ENCODE measurements around the gene ARFGEF2. TPM values are rescaled to one million over a fixed set of nuclear protein-coding genes. Genes with fewer than 3 reads are reported as not detected.
A peak's percentile ranks its signal among the peaks of the same experiment; 100 is the strongest.

ARFGEF2 gene
- polyA plus RNA-seq, result 10 to 100 TPM; 10.8 to 36.1 (median 14.2) TPM
- long read RNA-seq, donor 1, result 0 reads
- long read RNA-seq, donor 2, partial matches to known transcripts, result 6 of 6 reads
- long read RNA-seq, donor 2, other reads (novel, unspliced or antisense), result 0 of 6 reads
- long read RNA-seq, donor 3, result 0 reads
- long read RNA-seq, donor 4, result 0 reads
- long read RNA-seq, donor 5, result 0 reads
- long read RNA-seq, donor 6, result 0 reads
- long read RNA-seq, donor 7, result 0 reads
- long read RNA-seq, donor 8, result 0 reads
- long read RNA-seq, donor 9, result 0 reads
- long read RNA-seq, donor 10, partial matches to known transcripts, result 38 of 38 reads
- long read RNA-seq, donor 10, other reads (novel, unspliced or antisense), result 0 of 38 reads

DNA sequence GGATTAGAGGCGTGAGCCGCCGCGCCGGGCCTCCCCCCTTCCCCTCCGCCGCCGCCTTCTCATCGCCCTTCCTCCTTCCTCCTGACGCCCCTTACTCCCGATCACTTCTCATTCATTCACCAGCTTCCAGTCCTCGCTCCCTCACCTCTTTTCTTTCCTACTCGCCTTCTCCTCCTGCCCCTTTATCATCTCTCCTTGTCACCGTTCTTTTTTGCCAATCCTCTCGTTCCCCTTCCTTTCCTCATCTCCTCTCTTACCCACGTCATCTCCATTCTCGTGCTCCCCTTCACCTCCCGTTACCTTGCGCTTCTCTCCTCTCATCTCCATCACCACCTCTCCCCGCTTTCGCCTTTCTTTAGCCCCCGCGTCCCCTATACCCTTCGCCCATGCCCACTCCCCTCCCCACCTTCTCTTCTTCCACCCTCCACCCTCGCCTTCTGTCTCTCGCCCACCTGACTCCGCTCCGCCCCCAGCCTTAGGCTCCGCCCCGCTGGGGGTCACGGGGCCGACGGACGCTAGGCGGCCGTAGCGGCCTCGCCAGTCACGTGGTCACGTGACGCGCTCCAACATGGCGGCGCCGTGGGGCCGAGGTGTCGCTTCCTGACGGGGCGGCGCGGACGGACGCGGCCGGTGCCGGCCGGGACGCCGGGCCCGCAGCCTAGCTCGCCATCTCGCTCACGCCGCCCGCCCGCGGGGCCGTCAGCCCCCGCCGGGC lies at the start of gene ARFGEF2:
Gene ARFGEF2, plus strand, starts transcription at position 544 of the 715 bp plus-strand sequence. CDS start 179 bp downstream, outside the sequence.
- no peaks in the 10 kb centered on the region for H3K36me3 ChIP-seq (ENCODE audit: control insufficient read depth in 3 of 3, insufficient read depth in 2 of 3, low read depth in 1 of 3, low read length in 3 of 3)
- peak within 1 kb of the TSS; percentile 98 to 99 (median 99) for H3K27ac ChIP-seq (ENCODE audit: low read depth in 1 of 3, low read length in 2 of 3)
- H3K4me1 ChIP-seq (ENCODE audit: control insufficient read depth in 3 of 3, insufficient read depth in 2 of 3, low read depth in 1 of 3, low read length in 2 of 3), result peaks cover 2 to 38% (median 13%) of the 10 kb centered on the region in 3 donors
- peak within 1 kb of the TSS; percentile 87 to 90 (median 89) for H3K4me3 ChIP-seq (ENCODE audit: low read depth in 1 of 3, low read length in 3 of 3)
- WGBS, 3 donors, result 0 to 1% (median 1%) methylated on average over 62 to 70 of the region's 70 CpGs
- no peak for FAIRE-seq
- H3K9me3 ChIP-seq (ENCODE audit: control insufficient read depth in 2 of 2, insufficient read depth in 1 of 2, low read depth in 1 of 2, low read length in 1 of 2), result no peaks in the 10 kb centered on the region
- H3K27me3 ChIP-seq (ENCODE audit: control insufficient read depth in 3 of 3, insufficient read depth in 3 of 3, low read length in 3 of 3), result no peaks in the 10 kb centered on the region
- DNase-seq, result peak; percentile 92 to 98

DNA sequence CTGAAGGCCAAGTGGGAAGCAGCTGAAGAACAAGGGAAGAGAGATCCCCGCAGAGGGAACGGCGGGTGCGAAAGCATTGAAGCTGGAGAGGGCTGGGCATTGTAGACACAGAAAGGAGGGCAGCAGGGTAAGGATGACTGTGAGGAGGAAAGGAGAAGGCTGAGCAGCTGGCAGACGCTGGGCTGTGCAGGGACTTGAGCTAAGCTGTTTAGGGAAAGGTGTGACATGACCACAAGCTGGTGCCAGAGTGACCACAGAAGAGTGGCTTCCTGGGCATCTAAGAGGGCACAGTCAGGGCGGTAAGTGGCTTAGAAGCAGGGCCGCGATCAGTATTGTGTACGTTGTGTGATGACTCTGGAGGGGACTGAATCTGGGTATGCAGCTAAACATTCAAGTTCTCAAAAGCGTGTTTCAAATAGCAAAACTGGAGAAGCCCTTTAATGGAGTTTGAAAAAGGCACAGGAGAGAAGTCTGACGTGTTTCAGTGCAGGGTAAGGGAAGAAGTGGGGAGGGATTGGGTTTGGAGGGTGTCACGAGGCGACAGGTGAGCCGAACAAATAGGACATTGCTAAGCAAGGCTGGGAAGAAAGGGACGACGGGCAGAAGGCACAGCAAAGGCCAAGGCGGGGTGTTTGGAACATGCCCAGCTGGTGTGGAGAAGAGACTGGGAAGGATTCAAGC lies 46.1 kb upstream of the ARFGEF2 start:
- no peaks in the 10 kb centered on the region for H3K36me3 ChIP-seq (ENCODE audit: control insufficient read depth in 3 of 3, insufficient read depth in 2 of 3, low read depth in 1 of 3, low read length in 3 of 3)
- no peak for DNase-seq
- 66 to 79% (median 74%) methylated on average over 17 of the region's 17 CpGs for WGBS, 3 donors
- H3K4me1 ChIP-seq (ENCODE audit: control insufficient read depth in 3 of 3, insufficient read depth in 2 of 3, low read depth in 1 of 3, low read length in 2 of 3), result peaks cover 0 to 2% (median 0%) of the 10 kb centered on the region in 3 donors
- no peak overlapping the region for H3K4me3 ChIP-seq (ENCODE audit: low read depth in 1 of 3, low read length in 3 of 3)
- FAIRE-seq, result no peak
- H3K27ac ChIP-seq (ENCODE audit: low read depth in 1 of 3, low read length in 2 of 3), result no peak overlapping the region
- H3K27me3 ChIP-seq (ENCODE audit: control insufficient read depth in 3 of 3, insufficient read depth in 3 of 3, low read length in 3 of 3), result no peaks in the 10 kb centered on the region
- no peaks in the 10 kb centered on the region for H3K9me3 ChIP-seq (ENCODE audit: control insufficient read depth in 2 of 2, insufficient read depth in 1 of 2, low read depth in 1 of 2, low read length in 1 of 2)

DNA sequence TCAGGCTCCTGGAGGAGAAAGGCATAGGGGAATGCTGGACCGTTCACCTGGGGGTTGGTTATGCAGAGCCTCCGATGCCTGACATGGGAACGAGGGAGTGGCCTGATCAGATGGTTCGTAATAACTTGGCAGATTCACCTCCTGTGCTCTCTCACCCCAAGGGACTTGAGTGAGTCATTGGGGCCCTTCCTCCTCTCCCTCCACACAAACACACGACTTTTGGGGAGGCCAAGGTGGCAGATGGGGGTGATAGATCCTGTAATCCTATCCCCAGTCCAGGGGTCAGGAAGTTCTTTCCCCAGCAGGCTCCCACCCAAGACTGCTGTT lies 45.6 kb upstream of the ARFGEF2 start:
- no peaks in the 10 kb centered on the region for H3K9me3 ChIP-seq (ENCODE audit: control insufficient read depth in 2 of 2, insufficient read depth in 1 of 2, low read depth in 1 of 2, low read length in 1 of 2)
- H3K4me3 ChIP-seq (ENCODE audit: low read depth in 1 of 3, low read length in 3 of 3), result no peak overlapping the region
- no peaks in the 10 kb centered on the region for H3K36me3 ChIP-seq (ENCODE audit: control insufficient read depth in 3 of 3, insufficient read depth in 2 of 3, low read depth in 1 of 3, low read length in 3 of 3)
- no peak for DNase-seq
- 11 to 52% (median 45%) methylated on average over 5 of the region's 5 CpGs for WGBS, 3 donors
- no peak overlapping the region for H3K27ac ChIP-seq (ENCODE audit: low read depth in 1 of 3, low read length in 2 of 3)
- peaks cover 0 to 2% (median 0%) of the 10 kb centered on the region in 3 donors for H3K4me1 ChIP-seq (ENCODE audit: control insufficient read depth in 3 of 3, insufficient read depth in 2 of 3, low read depth in 1 of 3, low read length in 2 of 3)
- FAIRE-seq, result no peak
- H3K27me3 ChIP-seq (ENCODE audit: control insufficient read depth in 3 of 3, insufficient read depth in 3 of 3, low read length in 3 of 3), result no peaks in the 10 kb centered on the region

DNA sequence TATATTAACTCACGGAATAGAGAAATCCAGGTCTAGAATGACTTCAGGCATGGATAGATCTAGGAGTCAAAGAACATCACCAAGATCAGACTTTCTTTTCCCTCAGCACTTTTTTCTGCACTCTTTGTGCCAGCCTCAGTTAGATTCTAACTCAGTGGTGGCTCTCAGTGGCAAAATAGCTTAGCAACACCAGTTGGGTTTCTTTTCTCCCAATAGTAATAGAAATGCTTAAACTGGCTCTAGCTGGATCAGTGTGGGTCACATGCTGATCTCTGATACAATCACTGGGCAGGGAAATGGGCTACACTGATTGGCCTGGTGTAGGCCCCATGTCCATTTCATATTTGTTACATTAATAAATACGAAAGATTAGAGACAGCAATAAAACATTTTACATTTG lies 44.2 kb upstream of the ARFGEF2 start:
- Histone ChIP-seq H3K9me3 (ENCODE audit: control insufficient read depth in 2 of 2, insufficient read depth in 1 of 2, low read depth in 1 of 2, low read length in 1 of 2) (no peaks in the 10 kb centered on the region), H3K36me3 (ENCODE audit: control insufficient read depth in 3 of 3, insufficient read depth in 2 of 3, low read depth in 1 of 3, low read length in 3 of 3) (no peaks in the 10 kb centered on the region), H3K4me3 (ENCODE audit: low read depth in 1 of 3, low read length in 3 of 3) (no peak overlapping the region), H3K27ac (ENCODE audit: low read depth in 1 of 3, low read length in 2 of 3) (no peak overlapping the region), H3K27me3 (ENCODE audit: control insufficient read depth in 3 of 3, insufficient read depth in 3 of 3, low read length in 3 of 3) (no peaks in the 10 kb centered on the region), H3K4me1 (ENCODE audit: control insufficient read depth in 3 of 3, insufficient read depth in 2 of 3, low read depth in 1 of 3, low read length in 2 of 3) (peaks cover 0 to 2% (median 0%) of the 10 kb centered on the region in 3 donors)
- DNase-seq (no peak), FAIRE-seq (no peak)
- WGBS, 3 donors, result 47 to 70% (median 50%) methylated on average over 2 of the region's 2 CpGs

DNA sequence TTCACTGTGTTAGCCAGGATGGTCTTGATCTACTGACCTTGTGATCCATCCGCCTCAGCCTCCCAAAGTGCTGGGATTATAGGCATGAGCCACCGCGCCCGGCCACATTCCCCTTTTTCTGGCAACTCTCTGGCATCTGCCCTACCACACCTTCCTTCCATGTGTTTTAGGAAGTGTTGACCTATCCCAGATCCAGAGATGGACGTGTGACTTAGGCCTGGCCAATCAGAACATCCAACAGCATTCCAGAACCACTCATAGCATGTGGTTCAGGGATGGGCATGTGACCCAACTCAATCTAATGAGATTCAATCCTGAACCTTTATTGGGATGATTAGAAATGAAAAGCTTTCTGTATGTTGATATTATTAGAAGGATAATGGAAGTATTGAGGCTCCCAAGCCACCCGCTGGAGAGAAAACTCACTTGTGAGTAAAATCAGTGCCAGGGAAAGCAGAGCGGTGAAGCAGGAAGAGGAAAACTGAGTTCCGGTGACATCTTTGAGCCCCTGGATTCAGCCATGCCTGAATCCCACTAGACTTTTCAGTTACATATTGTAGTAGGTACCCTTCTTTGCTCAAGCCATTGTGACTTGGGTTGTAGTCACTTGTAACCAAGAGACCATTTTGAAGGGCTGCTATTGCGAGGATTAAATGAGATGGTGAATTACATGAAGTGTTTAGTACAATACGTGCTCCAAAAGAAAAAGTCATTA lies 42.8 kb upstream of the ARFGEF2 start:
- FAIRE-seq (no peak), DNase-seq (no peak)
- H3K4me1 ChIP-seq (ENCODE audit: control insufficient read depth in 3 of 3, insufficient read depth in 2 of 3, low read depth in 1 of 3, low read length in 2 of 3), result peaks cover 0 to 2% (median 0%) of the 10 kb centered on the region in 3 donors
- H3K27me3 ChIP-seq (ENCODE audit: control insufficient read depth in 3 of 3, insufficient read depth in 3 of 3, low read length in 3 of 3), result no peaks in the 10 kb centered on the region
- WGBS, 3 donors, result 88 to 94% (median 89%) methylated on average over 10 of the region's 10 CpGs
- no peaks in the 10 kb centered on the region for H3K36me3 ChIP-seq (ENCODE audit: control insufficient read depth in 3 of 3, insufficient read depth in 2 of 3, low read depth in 1 of 3, low read length in 3 of 3)
- no peak overlapping the region for H3K27ac ChIP-seq (ENCODE audit: low read depth in 1 of 3, low read length in 2 of 3)
- no peak overlapping the region for H3K4me3 ChIP-seq (ENCODE audit: low read depth in 1 of 3, low read length in 3 of 3)
- H3K9me3 ChIP-seq (ENCODE audit: control insufficient read depth in 2 of 2, insufficient read depth in 1 of 2, low read depth in 1 of 2, low read length in 1 of 2), result no peaks in the 10 kb centered on the region

DNA sequence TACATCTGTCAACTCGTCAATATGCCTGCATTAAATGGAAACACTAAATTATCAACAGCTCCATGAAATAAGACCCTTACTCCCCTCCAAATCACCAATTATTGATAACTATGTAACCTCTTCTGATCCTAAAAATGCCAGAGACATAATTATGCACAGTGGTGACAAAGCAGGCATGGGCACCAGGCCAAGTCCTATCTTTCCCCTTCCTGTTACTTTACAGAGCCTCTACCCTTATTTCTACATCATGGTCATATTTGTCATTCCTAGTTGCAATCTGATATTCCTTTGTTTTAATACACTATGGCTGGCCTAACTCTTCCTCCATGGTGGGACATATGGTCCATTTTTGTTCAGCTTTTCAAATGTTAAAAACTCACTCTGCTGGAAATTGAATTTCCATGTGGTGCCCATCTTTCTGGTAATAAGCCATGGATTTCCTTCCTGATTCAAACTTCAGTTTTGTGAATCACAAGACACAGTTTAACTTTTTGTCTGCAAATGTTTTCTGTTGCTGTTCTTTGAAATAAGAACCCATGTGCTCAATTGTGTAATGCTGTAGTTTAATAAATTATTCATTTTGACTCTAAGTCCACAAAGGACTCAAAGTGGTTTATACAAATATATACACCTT lies 41.8 kb upstream of the ARFGEF2 start:
- no peak for DNase-seq
- H3K27ac ChIP-seq (ENCODE audit: low read depth in 1 of 3, low read length in 2 of 3), result no peak overlapping the region
- 47 to 82% (median 56%) methylated on average over 1 of the region's 1 CpG for WGBS, 3 donors
- H3K27me3 ChIP-seq (ENCODE audit: control insufficient read depth in 3 of 3, insufficient read depth in 3 of 3, low read length in 3 of 3), result no peaks in the 10 kb centered on the region
- H3K4me3 ChIP-seq (ENCODE audit: low read depth in 1 of 3, low read length in 3 of 3), result no peak overlapping the region
- no peaks in the 10 kb centered on the region for H3K9me3 ChIP-seq (ENCODE audit: control insufficient read depth in 2 of 2, insufficient read depth in 1 of 2, low read depth in 1 of 2, low read length in 1 of 2)
- peaks cover 0 to 2% (median 0%) of the 10 kb centered on the region in 3 donors for H3K4me1 ChIP-seq (ENCODE audit: control insufficient read depth in 3 of 3, insufficient read depth in 2 of 3, low read depth in 1 of 3, low read length in 2 of 3)
- FAIRE-seq, result no peak
- no peaks in the 10 kb centered on the region for H3K36me3 ChIP-seq (ENCODE audit: control insufficient read depth in 3 of 3, insufficient read depth in 2 of 3, low read depth in 1 of 3, low read length in 3 of 3)

DNA sequence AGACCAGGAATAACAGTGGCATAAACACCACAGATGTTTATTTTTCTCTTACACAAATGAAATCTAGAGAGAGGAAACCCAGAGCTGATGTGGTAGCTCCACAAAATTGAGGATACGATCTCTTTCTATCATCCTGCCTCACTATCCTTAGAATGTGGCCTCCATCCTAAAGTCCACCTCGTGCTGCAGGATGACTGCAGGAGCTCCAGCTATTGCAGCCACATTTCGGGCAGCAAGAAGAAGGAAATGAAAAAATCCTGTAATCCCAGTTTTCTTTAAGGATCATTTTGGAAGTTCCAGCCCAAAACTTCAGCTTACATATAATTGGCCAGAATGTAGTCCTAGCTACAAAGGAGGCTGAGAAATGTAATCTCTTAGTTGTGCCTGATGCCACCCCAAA lies 41.2 kb upstream of the ARFGEF2 start:
- DNase-seq (no peak), FAIRE-seq (no peak)
- Histone ChIP-seq H3K9me3 (ENCODE audit: control insufficient read depth in 2 of 2, insufficient read depth in 1 of 2, low read depth in 1 of 2, low read length in 1 of 2) (no peaks in the 10 kb centered on the region), H3K36me3 (ENCODE audit: control insufficient read depth in 3 of 3, insufficient read depth in 2 of 3, low read depth in 1 of 3, low read length in 3 of 3) (no peaks in the 10 kb centered on the region), H3K27ac (ENCODE audit: low read depth in 1 of 3, low read length in 2 of 3) (no peak overlapping the region), H3K4me1 (ENCODE audit: control insufficient read depth in 3 of 3, insufficient read depth in 2 of 3, low read depth in 1 of 3, low read length in 2 of 3) (peaks cover 0 to 2% (median 0%) of the 10 kb centered on the region in 3 donors), H3K27me3 (ENCODE audit: control insufficient read depth in 3 of 3, insufficient read depth in 3 of 3, low read length in 3 of 3) (no peaks in the 10 kb centered on the region), H3K4me3 (ENCODE audit: low read depth in 1 of 3, low read length in 3 of 3) (no peak overlapping the region)
- WGBS, 3 donors, result 85 to 91% (median 90%) methylated on average over 3 of the region's 3 CpGs

Data from small intestine (tissue), 16 donors.